Calu3 (cell line): ENCODE data around the gene SLFNL1. TPM values are rescaled to one million over a fixed set of nuclear protein-coding genes. Genes with fewer than 3 reads are reported as not detected.

ENCODE experiments used
- BruUV-seq: library from RNA; stranded (reverse); fragments of 400-500 nt; replicated peaks from 2 replicates; lab custom pipeline; 2021; lab: Mats Ljungman, UMichigan
- CTCF ChIA-PET: fragments of 300-600 bp; sonication (Branson Sonifier 250); formaldehyde crosslinking; loops from one replicate; lab custom pipeline; 2022; ENCODE audit warnings: antibody characterized with exemption; lab: Charles Lee
- DNase-seq: peaks from one replicate; pipeline ENCODE4 v3.0.0; 2022
- H3K27ac Mint-ChIP-seq: one replicate; pipeline ENCODE4 v1.8.0; 2022; ENCODE audit warnings: mixed read lengths; ENCODE audit not compliant: unreplicated experiment
- H3K27me3 Mint-ChIP-seq: one replicate; pipeline ENCODE4 v1.8.0; 2022; ENCODE audit warnings: mixed read lengths; ENCODE audit not compliant: unreplicated experiment
- H3K36me3 Mint-ChIP-seq: one replicate; pipeline ENCODE4 v1.8.0; 2022; ENCODE audit warnings: mild to moderate bottlenecking, moderate library complexity, mixed read lengths; ENCODE audit not compliant: insufficient read depth, unreplicated experiment
- H3K4me1 Mint-ChIP-seq: one replicate; pipeline ENCODE4 v1.8.0; 2022; ENCODE audit warnings: mild to moderate bottlenecking, low read depth, mixed read lengths; ENCODE audit not compliant: unreplicated experiment
- H3K4me3 Mint-ChIP-seq: one replicate; pipeline ENCODE4 v1.8.0; 2022; ENCODE audit warnings: mild to moderate bottlenecking, low read depth, moderate library complexity, mixed read lengths; ENCODE audit not compliant: unreplicated experiment
- H3K9me3 Mint-ChIP-seq: one replicate; pipeline ENCODE4 v1.8.0; 2022; ENCODE audit warnings: low read depth, mixed read lengths; ENCODE audit not compliant: unreplicated experiment
- intact Hi-C: fragments of 100-400 bp; cut with micrococcal nuclease; formaldehyde crosslinking; loops from one replicate; pipeline ENCODE4 v1.10.0; 2022; ENCODE audit not compliant: unreplicated experiment
- total RNA-seq: library from RNA; stranded (reverse); gene quantifications from 2 replicates; pipeline ENCODE4 v1.2.3, GENCODE V29; 2022
- TF ChIP-seq, protein P1 (sequence below): fragments of 200-600 bp; IDR thresholded peaks from one replicate; pipeline ENCODE4 v1.8.0; 2022; ENCODE audit warnings: antibody characterized with exemption; ENCODE audit not compliant: unreplicated experiment

Gene SLFNL1
- total RNA-seq, 1 experiment from 2014 or later = 0.52 TPM

DNA sequence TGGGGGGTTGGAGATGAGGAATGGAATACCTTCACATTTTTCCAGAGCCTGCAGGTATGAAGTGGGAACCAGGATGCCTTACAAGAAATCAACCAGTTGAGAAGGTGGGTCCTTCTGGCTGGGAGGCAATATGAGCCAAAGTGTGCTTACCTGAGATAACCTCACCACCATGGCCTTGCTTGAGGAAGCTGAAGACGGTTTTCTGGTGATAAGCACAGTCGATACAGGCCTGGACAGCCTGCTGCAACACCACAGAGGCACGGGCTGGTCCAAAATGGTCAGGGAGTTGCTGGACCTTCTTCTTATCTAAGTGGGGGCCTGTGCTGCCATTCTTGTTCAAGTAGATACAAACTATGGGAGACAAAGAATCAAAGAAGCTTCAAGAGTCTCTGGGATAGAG is 27.0 kb upstream of the SLFNL1 start:
- Mint-ChIP-seq H3K27me3 (no peaks in the 10 kb centered on the region), H3K9me3 (no peaks in the 10 kb centered on the region), H3K4me1 (peaks cover 17% of the 10 kb centered on the region), H3K36me3 (peaks cover 13% of the 10 kb centered on the region), H3K27ac (no peak overlapping the region), H3K4me3 (no peak overlapping the region)
- CTCF ChIA-PET = no interaction called here
- no peak for DNase-seq
- TF ChIP-seq, protein P1, sequence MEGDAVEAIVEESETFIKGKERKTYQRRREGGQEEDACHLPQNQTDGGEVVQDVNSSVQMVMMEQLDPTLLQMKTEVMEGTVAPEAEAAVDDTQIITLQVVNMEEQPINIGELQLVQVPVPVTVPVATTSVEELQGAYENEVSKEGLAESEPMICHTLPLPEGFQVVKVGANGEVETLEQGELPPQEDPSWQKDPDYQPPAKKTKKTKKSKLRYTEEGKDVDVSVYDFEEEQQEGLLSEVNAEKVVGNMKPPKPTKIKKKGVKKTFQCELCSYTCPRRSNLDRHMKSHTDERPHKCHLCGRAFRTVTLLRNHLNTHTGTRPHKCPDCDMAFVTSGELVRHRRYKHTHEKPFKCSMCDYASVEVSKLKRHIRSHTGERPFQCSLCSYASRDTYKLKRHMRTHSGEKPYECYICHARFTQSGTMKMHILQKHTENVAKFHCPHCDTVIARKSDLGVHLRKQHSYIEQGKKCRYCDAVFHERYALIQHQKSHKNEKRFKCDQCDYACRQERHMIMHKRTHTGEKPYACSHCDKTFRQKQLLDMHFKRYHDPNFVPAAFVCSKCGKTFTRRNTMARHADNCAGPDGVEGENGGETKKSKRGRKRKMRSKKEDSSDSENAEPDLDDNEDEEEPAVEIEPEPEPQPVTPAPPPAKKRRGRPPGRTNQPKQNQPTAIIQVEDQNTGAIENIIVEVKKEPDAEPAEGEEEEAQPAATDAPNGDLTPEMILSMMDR = no peak
- intact Hi-C loops = no loop called here
- BruUV-seq = no TSS peak

DNA sequence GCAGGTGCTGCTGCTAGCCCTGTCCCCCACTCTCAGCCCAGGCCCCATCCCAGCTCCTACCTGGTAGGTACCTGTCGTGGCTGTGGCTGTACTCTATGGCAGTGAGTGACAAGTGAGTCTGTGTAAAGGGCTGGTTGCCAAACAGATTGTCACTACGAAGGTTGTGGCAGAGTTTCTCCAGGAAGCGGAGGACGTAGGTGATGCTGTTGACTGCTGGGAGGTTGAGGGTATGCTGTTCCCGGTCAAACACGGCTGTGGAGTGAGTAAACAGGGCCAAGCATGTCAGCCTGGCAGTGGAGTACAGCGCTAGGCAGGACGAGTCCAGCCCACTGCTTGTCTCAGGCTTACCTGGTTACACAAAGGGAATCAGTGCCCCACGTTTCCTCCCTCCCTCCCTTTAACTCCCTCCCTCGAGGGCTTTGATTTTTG is 24.8 kb upstream of the SLFNL1 start:
- Mint-ChIP-seq H3K27me3 (no peaks in the 10 kb centered on the region), H3K4me1 (peaks cover 17% of the 10 kb centered on the region), H3K36me3 (peaks cover 13% of the 10 kb centered on the region), H3K27ac (peak overlapping the region; percentile 53), H3K9me3 (no peaks in the 10 kb centered on the region), H3K4me3 (no peak overlapping the region)
- intact Hi-C loops = no loop called here
- TF ChIP-seq, protein P1 = no peak
- CTCF ChIA-PET = no interaction called here
- no peak for DNase-seq
- no TSS peak for BruUV-seq

DNA sequence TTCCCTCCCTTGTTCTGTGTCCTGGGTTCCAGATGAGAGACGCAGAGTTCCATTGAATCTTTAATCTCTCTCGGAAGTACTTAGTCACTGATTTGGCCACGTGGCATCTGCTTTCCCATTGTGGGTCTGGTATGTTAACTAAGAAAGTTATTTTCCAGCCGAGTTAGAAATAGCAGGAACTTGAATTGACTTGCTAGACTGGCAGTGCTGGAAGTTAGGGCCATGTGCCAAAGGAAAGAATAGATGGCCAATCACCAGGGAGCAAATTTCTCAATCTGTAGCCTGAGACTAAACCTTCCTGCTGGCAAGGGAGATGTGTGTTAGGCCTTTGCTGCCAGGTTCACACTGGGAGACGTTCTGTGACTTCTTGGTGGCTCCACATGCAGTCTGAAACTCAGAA is 24.2 kb upstream of the SLFNL1 start:
- CTCF ChIA-PET = no interaction called here
- no peak for DNase-seq
- H3K4me3 Mint-ChIP-seq = no peak overlapping the region
- H3K36me3 Mint-ChIP-seq = peaks cover 13% of the 10 kb centered on the region
- H3K27me3 Mint-ChIP-seq = no peaks in the 10 kb centered on the region
- no TSS peak for BruUV-seq
- TF ChIP-seq, protein P1 = no peak
- H3K4me1 Mint-ChIP-seq = peaks cover 17% of the 10 kb centered on the region
- H3K27ac Mint-ChIP-seq = peak overlapping the region; percentile 53
- intact Hi-C loops = no loop called here
- H3K9me3 Mint-ChIP-seq = no peaks in the 10 kb centered on the region

DNA sequence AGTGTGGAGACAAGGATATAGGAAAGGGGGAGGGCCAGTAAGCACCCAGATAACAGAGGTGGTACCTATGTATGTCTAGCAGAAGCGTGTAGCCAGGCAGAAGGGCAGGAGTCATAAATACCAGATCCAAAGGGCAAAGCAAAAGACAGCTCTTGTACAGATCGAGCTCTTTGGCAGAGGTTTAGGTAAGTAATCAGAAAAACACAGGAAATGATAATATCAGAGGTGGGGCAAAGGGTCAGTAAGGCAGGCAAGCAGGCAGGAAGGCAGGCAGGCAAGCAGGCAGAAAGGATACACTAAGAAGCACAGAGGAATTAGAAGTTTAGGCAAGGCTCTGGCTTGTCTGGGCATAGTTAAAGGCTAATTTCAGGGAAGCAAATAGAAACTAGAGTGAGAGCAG is 22.7 kb upstream of the SLFNL1 start:
- H3K4me1 Mint-ChIP-seq = peaks cover 17% of the 10 kb centered on the region
- TF ChIP-seq, protein P1 = no peak
- no peak overlapping the region for H3K4me3 Mint-ChIP-seq
- no peak overlapping the region for H3K27ac Mint-ChIP-seq
- DNase-seq = no peak
- peaks cover 13% of the 10 kb centered on the region for H3K36me3 Mint-ChIP-seq
- H3K9me3 Mint-ChIP-seq = no peaks in the 10 kb centered on the region
- intact Hi-C loops = no loop called here
- no TSS peak for BruUV-seq
- CTCF ChIA-PET = no interaction called here
- no peaks in the 10 kb centered on the region for H3K27me3 Mint-ChIP-seq
